Calu3 (cell line): ENCODE measurements around the gene ACOT13. TPM values are rescaled to one million over a fixed set of nuclear protein-coding genes. Genes with fewer than 3 reads are reported as not detected.

Experiments
- BruUV-seq: library from RNA; stranded (reverse); fragments of 400-500 nt; replicated peaks from 2 replicates; lab custom pipeline; 2021; lab: Mats Ljungman, UMichigan
- CTCF ChIA-PET: fragments of 300-600 bp; sonication (Branson Sonifier 250); formaldehyde crosslinking; loops from one replicate; lab custom pipeline; 2022; ENCODE audit warnings: antibody characterized with exemption; lab: Charles Lee
- DNase-seq: peaks from one replicate; pipeline ENCODE4 v3.0.0; 2022
- H3K27ac Mint-ChIP-seq: one replicate; pipeline ENCODE4 v1.8.0; 2022; ENCODE audit warnings: mixed read lengths; ENCODE audit not compliant: unreplicated experiment
- H3K27me3 Mint-ChIP-seq: one replicate; pipeline ENCODE4 v1.8.0; 2022; ENCODE audit warnings: mixed read lengths; ENCODE audit not compliant: unreplicated experiment
- H3K36me3 Mint-ChIP-seq: one replicate; pipeline ENCODE4 v1.8.0; 2022; ENCODE audit warnings: mild to moderate bottlenecking, moderate library complexity, mixed read lengths; ENCODE audit not compliant: insufficient read depth, unreplicated experiment
- H3K4me1 Mint-ChIP-seq: one replicate; pipeline ENCODE4 v1.8.0; 2022; ENCODE audit warnings: mild to moderate bottlenecking, low read depth, mixed read lengths; ENCODE audit not compliant: unreplicated experiment
- H3K4me3 Mint-ChIP-seq: one replicate; pipeline ENCODE4 v1.8.0; 2022; ENCODE audit warnings: mild to moderate bottlenecking, low read depth, moderate library complexity, mixed read lengths; ENCODE audit not compliant: unreplicated experiment
- H3K9me3 Mint-ChIP-seq: one replicate; pipeline ENCODE4 v1.8.0; 2022; ENCODE audit warnings: low read depth, mixed read lengths; ENCODE audit not compliant: unreplicated experiment
- CTCF ChIP-seq: fragments of 200-600 bp; IDR thresholded peaks from one replicate; pipeline ENCODE4 v1.8.0; 2022; ENCODE audit warnings: antibody characterized with exemption; ENCODE audit not compliant: unreplicated experiment
- intact Hi-C: fragments of 100-400 bp; cut with micrococcal nuclease; formaldehyde crosslinking; loops from one replicate; pipeline ENCODE4 v1.10.0; 2022; ENCODE audit not compliant: unreplicated experiment
- total RNA-seq: library from RNA; stranded (reverse); gene quantifications from 2 replicates; pipeline ENCODE4 v1.2.3, GENCODE V29; 2022

ACOT13 gene
- total RNA-seq, 1 experiment from 2014 or later = 78.9 TPM

GRCh38 chr6:24719125-24719971 lies 52.5 kb downstream of the ACOT13 start, which contains the start of gene C6orf62:
C6orf62 (minus strand) TSS chr6:24719154; CDS start chr6:24718668, 486 bp downstream.
- peak within 1 kb of the TSS; percentile 94 for H3K27ac Mint-ChIP-seq
- no peak for TF ChIP-seq CTCF
- peaks cover 32% of the 10 kb centered on the region for H3K4me1 Mint-ChIP-seq
- no TSS peak for BruUV-seq
- CTCF ChIA-PET = interaction anchor here (0.7 to 2.0 kb wide), 5 partner anchors 24 to 135 kb away, joined by 3 to 7 read pairs (median 4); no protein-coding TSS in a partner anchor
- peak within 1 kb of the TSS; percentile 97 for H3K4me3 Mint-ChIP-seq
- peak; percentile 62 for DNase-seq
- no peaks in the 10 kb centered on the region for H3K9me3 Mint-ChIP-seq
- H3K36me3 Mint-ChIP-seq = peaks cover 74% of the 10 kb centered on the region
- H3K27me3 Mint-ChIP-seq = no peaks in the 10 kb centered on the region
- intact Hi-C loops = loop anchor here (5.0 kb wide), 1 partner anchor 298 kb away; no protein-coding TSS in a partner anchor

- TF ChIP-seq CTCF = no peak
- Mint-ChIP-seq H3K9me3 (no peaks in the 10 kb centered on the region), H3K4me3 (peak overlapping the region; percentile 97), H3K27ac (peak overlapping the region; percentile 94), H3K4me1 (peaks cover 24% of the 10 kb centered on the region), H3K36me3 (peaks cover 66% of the 10 kb centered on the region), H3K27me3 (no peaks in the 10 kb centered on the region)
- intact Hi-C loops = no loop called here
- CTCF ChIA-PET = no interaction called here
- peak; percentile 87 for DNase-seq
- BruUV-seq = TSS peak; percentile 35
Observed at GRCh38 chr6:24720131-24720603, 53.3 kb downstream of the ACOT13 start.

- Mint-ChIP-seq H3K36me3 (peaks cover 59% of the 10 kb centered on the region), H3K27ac (peak overlapping the region; percentile 94), H3K27me3 (no peaks in the 10 kb centered on the region), H3K9me3 (no peaks in the 10 kb centered on the region), H3K4me3 (peak overlapping the region; percentile 97), H3K4me1 (peaks cover 20% of the 10 kb centered on the region)
- CTCF ChIA-PET = interaction anchor here (0.8 to 1.6 kb wide), 5 partner anchors 22 to 297 kb away, joined by 3 to 14 read pairs (median 3); no protein-coding TSS in a partner anchor
- peak; percentile 100 for DNase-seq
- no TSS peak for BruUV-seq
- intact Hi-C loops = no loop called here
- no peak for TF ChIP-seq CTCF
Observed at GRCh38 chr6:24720604-24721460, 54.0 kb downstream of the ACOT13 start.
